GM18951 (cell line): ENCODE results near the gene MASTL.
"Not testable (repeated sequence)": the region's sequence is repeated elsewhere in the genome, so short reads cannot be mapped to it uniquely, and the experiment has no call there.

Source experiments
- POLR2A ChIP-seq: IDR thresholded peaks from 4 replicates; pipeline ENCODE4 v1.6.1; 2011; ENCODE audit warnings: mild to moderate bottlenecking; ENCODE audit not compliant: insufficient read length, insufficient read depth; ENCODE audit errors: extremely low read depth
- in situ Hi-C: fragments of 300-500 bp; cut with MboI; formaldehyde crosslinking; loops from one replicate; pipeline ENCODE4 v1.12.0; 2022; ENCODE audit warnings: low sequenced_read_pairs, mixed read lengths, inconsistent platforms; ENCODE audit not compliant: unreplicated experiment

The MASTL gene

GRCh38 chr10:27155066-27155754 is at the start of gene MASTL:
Gene MASTL, plus strand, starts transcription at chr10:27155352. Its CDS starts 75 bp downstream, at chr10:27155427.
- in situ Hi-C loops, result no loop called here
- TF ChIP-seq POLR2A, result peak; percentile 82

GRCh38 chr10:27108165-27108564 is 47.0 kb upstream of the MASTL start:
- TF ChIP-seq POLR2A, result no peak
- in situ Hi-C loops, result no loop called here

- no peak for TF ChIP-seq POLR2A
- in situ Hi-C loops, result no loop called here
These were observed 20.8 kb upstream of the MASTL start for GRCh38 chr10:27134371-27134770.

- TF ChIP-seq POLR2A, result no peak
- in situ Hi-C loops, result no loop called here
These were observed 16.9 kb upstream of the MASTL start for GRCh38 chr10:27138277-27138676.

- in situ Hi-C loops, result no loop called here
These were observed 11.5 kb upstream of the MASTL start for GRCh38 chr10:27143686-27144085.

GRCh38 chr10:27145937-27146336 is 9.2 kb upstream of the MASTL start:
- in situ Hi-C loops, result no loop called here
- no peak for TF ChIP-seq POLR2A

More at GRCh38 chr10:27143686-27144085, 11.5 kb upstream of the MASTL start:
- no peak for TF ChIP-seq POLR2A

- TF ChIP-seq POLR2A, result no peak
- in situ Hi-C loops, result no loop called here
These were observed 7.5 kb upstream of the MASTL start for GRCh38 chr10:27147701-27148100.

- no peak for TF ChIP-seq POLR2A
- in situ Hi-C loops, result no loop called here
These were observed 4.9 kb upstream of the MASTL start for GRCh38 chr10:27150261-27150660.

- no peak for TF ChIP-seq POLR2A
- in situ Hi-C loops, result no loop called here
These were observed 2.5 kb upstream of the MASTL start for GRCh38 chr10:27152687-27153086.

GRCh38 chr10:27153329-27153728 is 1.8 kb upstream of the MASTL start:
- TF ChIP-seq POLR2A, result no peak
- in situ Hi-C loops, result no loop called here

GRCh38 chr10:27153845-27154193 is 1.3 kb upstream of the MASTL start:
- in situ Hi-C loops, result no loop called here
- no peak for TF ChIP-seq POLR2A

- in situ Hi-C loops, result not testable (repeated sequence)
These were observed 1.4 kb downstream of the MASTL start for GRCh38 chr10:27156566-27156965.

GRCh38 chr10:27157150-27157549 is 2.0 kb downstream of the MASTL start:
- in situ Hi-C loops, result no loop called here
- TF ChIP-seq POLR2A, result no peak

GRCh38 chr10:27158421-27158820 is 3.3 kb downstream of the MASTL start:
- in situ Hi-C loops, result no loop called here
- TF ChIP-seq POLR2A, result no peak

- in situ Hi-C loops, result no loop called here
- no peak for TF ChIP-seq POLR2A
These were observed 14.7 kb downstream of the MASTL start for GRCh38 chr10:27169849-27170248.
